ENCODE results near the gene LINC00305. TPM values are rescaled to one million over a fixed set of nuclear protein-coding genes. Genes with fewer than 3 reads are reported as not detected.

The LINC00305 gene
- total and polyA plus RNA-seq, 2 donors (not counting 3 experiments of a cell fraction or from before 2014, with no cell fraction given) = not detected

- H3K36me3 ChIP-seq (ENCODE audit: control insufficient read depth in 2 of 2, extremely low read depth in 1 of 2, insufficient read depth in 2 of 2, low read length in 2 of 2) = no peaks in the 10 kb centered on the region
- no peak overlapping the region for H3K27ac ChIP-seq (ENCODE audit: insufficient read depth, low read depth, low read length)
- TF ChIP-seq POLR2A (IDR thresholded peaks at IDR 0.05; ENCODE audit: low read depth, low read length) (no peak), JUN (IDR thresholded peaks at IDR 0.05; ENCODE audit: borderline replicate concordance, insufficient read depth, insufficient read length, low read depth) (no peak), POLR2AphosphoS5 (IDR thresholded peaks at IDR 0.05; ENCODE audit: insufficient read depth, low read depth, low read length) (no peak), MYC (IDR thresholded peaks at IDR 0.05; ENCODE audit: low read depth, low read length) (no peak), GATA2 (IDR thresholded peaks at IDR 0.05; ENCODE audit: insufficient read depth, insufficient read length, low read depth, low read length) (no peak), CTCF (IDR thresholded peaks at IDR 0.05; ENCODE audit: extremely low read depth in 1 of 2, insufficient read depth in 1 of 2, low read depth in 1 of 2, low read length in 2 of 2) (no peak), MAX (IDR thresholded peaks at IDR 0.05; ENCODE audit: insufficient read depth, insufficient read length) (no peak), FOS (IDR thresholded peaks at IDR 0.05; ENCODE audit: borderline replicate concordance, insufficient read depth, low read length) (no peak), EZH2 (IDR thresholded peaks at IDR 0.05; ENCODE audit: borderline replicate concordance, low read depth, low read length, severe bottlenecking) (no peak)
- dilution Hi-C loops (cut with MboI; ENCODE audit: extremely low pct_ligation_motif_present, low sequenced_read_pairs) = no loop called here
- H3K27me3 ChIP-seq (ENCODE audit: control insufficient read depth in 2 of 2, insufficient read depth in 2 of 2, low read length in 2 of 2) = no peaks in the 10 kb centered on the region
- no peaks in the 10 kb centered on the region for H3K9me3 ChIP-seq (replicated peaks; ENCODE audit: control insufficient read depth, insufficient read depth, low read length)
- DNase-seq (ENCODE audit: low read depth, low spot score) (no peak), FAIRE-seq (no peak)
- H3K79me2 ChIP-seq (ENCODE audit: control insufficient read depth, insufficient read depth, low read length) = no peaks in the 10 kb centered on the region
- no peak overlapping the region for H3K4me3 ChIP-seq (replicated peaks in 1 of 3; ENCODE audit: insufficient read depth in 1 of 3, low read depth in 1 of 3, low read length in 3 of 3)
- no peaks in the 10 kb centered on the region for H4K20me1 ChIP-seq (replicated peaks; ENCODE audit: control insufficient read depth, extremely low read depth, insufficient read depth, low read length)
- no peak overlapping the region for H2AFZ ChIP-seq (ENCODE audit: low read depth, low read length)
- ChIA-PET POLR2A (no interaction called here), CTCF (no interaction called here)
- no peak overlapping the region for H3K9ac ChIP-seq (replicated peaks; ENCODE audit: extremely low read depth, insufficient read depth, low read length)
- H3K9me1 ChIP-seq (replicated peaks; ENCODE audit: control insufficient read depth, extremely low read depth, insufficient read depth, low read length) = no peaks in the 10 kb centered on the region
- intact Hi-C loops (cut with micrococcal nuclease) = no loop called here
- no peaks in the 10 kb centered on the region for H3K4me1 ChIP-seq (ENCODE audit: control insufficient read depth, extremely low read depth, insufficient read depth, low read length)
- no TSS peak for BruUV-seq (replicated peaks)
- H3K4me2 ChIP-seq (ENCODE audit: insufficient read depth, low read length) = no peak overlapping the region
Observed at GRCh38 chr18:64082513-64082912, 66.4 kb downstream of the LINC00305 start.

All from endothelial cell of umbilical vein (primary cell).